Ectodermal cell (in vitro differentiated cells): ENCODE results near the gene KCNH5.
"Not testable (repeated sequence)": the region's sequence is repeated elsewhere in the genome, so short reads cannot be mapped to it uniquely, and the experiment has no call there.

Experiments used
- H3K27ac ChIP-seq: 2 replicates; pipeline ENCODE4 v1.7.0; 2013; ENCODE audit warnings: mild to moderate bottlenecking, low read depth, low read length; ENCODE audit not compliant: insufficient read depth, poor library complexity, severe bottlenecking
- H3K27me3 ChIP-seq: 2 replicates; pipeline ENCODE4 v1.7.0; 2013; ENCODE audit warnings: mild to moderate bottlenecking, low read length; ENCODE audit not compliant: insufficient read depth, control insufficient read depth, poor library complexity, severe bottlenecking
- H3K36me3 ChIP-seq: one replicate; pipeline ENCODE4 v1.7.0; 2013; ENCODE audit warnings: low read length; ENCODE audit not compliant: control insufficient read depth, insufficient read depth
- H3K4me1 ChIP-seq: one replicate; pipeline ENCODE4 v1.7.0; 2013; ENCODE audit warnings: low read length; ENCODE audit not compliant: control insufficient read depth, insufficient read depth
- H3K4me3 ChIP-seq: 2 replicates; pipeline ENCODE4 v1.7.0; 2013; ENCODE audit warnings: low read depth, low read length, control low read depth; ENCODE audit not compliant: insufficient read depth
- H3K9me3 ChIP-seq: 2 replicates; pipeline ENCODE4 v1.7.0; 2013; ENCODE audit warnings: mild to moderate bottlenecking, low read length, moderate library complexity; ENCODE audit not compliant: control insufficient read depth
- WGBS, 2 experiments: methylation state at CpG; one replicate each; pipeline ENCODE4 v1.1.7; 2013; ENCODE audit warnings: missing lambda C conversion rate in 2 of 2; 5-methylcytosine and 5-hydroxymethylcytosine counted together

Gene KCNH5

GRCh38 chr14:62778310-62778709 is 266.9 kb downstream of the KCNH5 start:
- 83 to 92% methylated on average over 2 of the region's 2 CpGs for WGBS, 2 experiments
- H3K27ac ChIP-seq, result no peak overlapping the region
- no peaks in the 10 kb centered on the region for H3K9me3 ChIP-seq
- H3K36me3 ChIP-seq, result no peaks in the 10 kb centered on the region
- H3K4me1 ChIP-seq, result no peaks in the 10 kb centered on the region
- no peak overlapping the region for H3K4me3 ChIP-seq
- H3K27me3 ChIP-seq, result no peaks in the 10 kb centered on the region

GRCh38 chr14:62777510-62777909 is 267.7 kb downstream of the KCNH5 start:
- Histone ChIP-seq H3K27ac (no peak overlapping the region), H3K4me1 (no peaks in the 10 kb centered on the region), H3K4me3 (no peak overlapping the region), H3K9me3 (no peaks in the 10 kb centered on the region), H3K36me3 (no peaks in the 10 kb centered on the region), H3K27me3 (no peaks in the 10 kb centered on the region)
- 89 to 96% methylated on average over 2 of the region's 2 CpGs for WGBS, 2 experiments

- WGBS, 2 experiments, result 91 to 97% methylated on average over 1 of the region's 1 CpG
- H3K9me3 ChIP-seq, result no peaks in the 10 kb centered on the region
- H3K27me3 ChIP-seq, result no peaks in the 10 kb centered on the region
- no peaks in the 10 kb centered on the region for H3K36me3 ChIP-seq
- H3K4me3 ChIP-seq, result no peak overlapping the region
- no peaks in the 10 kb centered on the region for H3K4me1 ChIP-seq
- no peak overlapping the region for H3K27ac ChIP-seq
Measured at GRCh38 chr14:62776300-62776699, 269.0 kb downstream of the KCNH5 start.

- Histone ChIP-seq H3K27ac (no peak overlapping the region), H3K4me3 (no peak overlapping the region), H3K9me3 (no peaks in the 10 kb centered on the region), H3K27me3 (no peaks in the 10 kb centered on the region), H3K4me1 (no peaks in the 10 kb centered on the region), H3K36me3 (no peaks in the 10 kb centered on the region)
- WGBS, 2 experiments, result 82 to 89% methylated on average over 2 of the region's 2 CpGs
Measured at GRCh38 chr14:62768753-62769152, 276.5 kb downstream of the KCNH5 start.

- no peaks in the 10 kb centered on the region for H3K9me3 ChIP-seq
- no peaks in the 10 kb centered on the region for H3K4me1 ChIP-seq
- H3K27ac ChIP-seq, result no peak overlapping the region
- no peaks in the 10 kb centered on the region for H3K27me3 ChIP-seq
- H3K4me3 ChIP-seq, result no peak overlapping the region
- no peaks in the 10 kb centered on the region for H3K36me3 ChIP-seq
Measured at GRCh38 chr14:62763951-62764350, 281.3 kb downstream of the KCNH5 start.

GRCh38 chr14:62759796-62760195 is 285.5 kb downstream of the KCNH5 start:
- Histone ChIP-seq H3K4me1 (no peaks in the 10 kb centered on the region), H3K36me3 (no peaks in the 10 kb centered on the region), H3K9me3 (peaks cover 2% of the 10 kb centered on the region), H3K4me3 (no peak overlapping the region), H3K27me3 (no peaks in the 10 kb centered on the region), H3K27ac (no peak overlapping the region)
- 56 to 65% methylated on average over 2 of the region's 2 CpGs for WGBS, 2 experiments

GRCh38 chr14:62746881-62747280 is 298.4 kb downstream of the KCNH5 start:
- not testable (repeated sequence) for H3K9me3 ChIP-seq, H3K4me1 ChIP-seq, H3K27ac ChIP-seq, H3K27me3 ChIP-seq, H3K36me3 ChIP-seq, H3K4me3 ChIP-seq
- 94 to 96% methylated on average over 10 to 11 of the region's 11 CpGs for WGBS, 2 experiments

- Histone ChIP-seq H3K36me3 (no peaks in the 10 kb centered on the region), H3K4me1 (no peaks in the 10 kb centered on the region), H3K9me3 (no peaks in the 10 kb centered on the region), H3K27me3 (no peaks in the 10 kb centered on the region), H3K4me3 (no peak overlapping the region), H3K27ac (no peak overlapping the region)
- WGBS, 2 experiments, result 81 to 100% methylated on average over 1 of the region's 1 CpG
Measured at GRCh38 chr14:62745496-62745895, 299.8 kb downstream of the KCNH5 start.

GRCh38 chr14:62743560-62743959 is 301.7 kb downstream of the KCNH5 start:
- Histone ChIP-seq H3K36me3 (no peaks in the 10 kb centered on the region), H3K27ac (no peak overlapping the region), H3K27me3 (no peaks in the 10 kb centered on the region), H3K9me3 (no peaks in the 10 kb centered on the region), H3K4me1 (no peaks in the 10 kb centered on the region), H3K4me3 (no peak overlapping the region)
- WGBS, 2 experiments, result 74 to 88% methylated on average over 2 of the region's 2 CpGs

- Histone ChIP-seq H3K9me3 (no peaks in the 10 kb centered on the region), H3K36me3 (no peaks in the 10 kb centered on the region), H3K4me1 (no peaks in the 10 kb centered on the region), H3K27me3 (no peaks in the 10 kb centered on the region), H3K27ac (no peak overlapping the region), H3K4me3 (no peak overlapping the region)
- WGBS, 2 experiments, result 97 to 98% methylated on average over 4 of the region's 4 CpGs
Measured at GRCh38 chr14:62743118-62743517, 302.1 kb downstream of the KCNH5 start.

- WGBS, 2 experiments, result 93 to 96% methylated on average over 2 to 3 of the region's 3 CpGs
- H3K27ac ChIP-seq, result no peak overlapping the region
- H3K27me3 ChIP-seq, result no peaks in the 10 kb centered on the region
- H3K9me3 ChIP-seq, result no peaks in the 10 kb centered on the region
- H3K36me3 ChIP-seq, result no peaks in the 10 kb centered on the region
- no peak overlapping the region for H3K4me3 ChIP-seq
- H3K4me1 ChIP-seq, result no peaks in the 10 kb centered on the region
Measured at GRCh38 chr14:62739647-62740046, 305.6 kb downstream of the KCNH5 start.
